Measurements from ENCODE around the gene GMPPA.

- TF ChIP-seq YY1 (IDR thresholded peaks at IDR 0.05; ENCODE audit: insufficient read depth, insufficient read length) (no peak), ZNF274 (IDR thresholded peaks at IDR 0.05; ENCODE audit: low read depth, low read length) (no peak)
Measured at GRCh38 chr2:219490186-219490585, 8.5 kb upstream of the GMPPA start.
